GM23338 (cell line): Measurements from ENCODE around the gene DNAJC15. TPM values are rescaled to one million over a fixed set of nuclear protein-coding genes. Genes with fewer than 3 reads are reported as not detected.
A peak's percentile ranks its signal among the peaks of the same experiment; 100 is the strongest.

ENCODE experiments used
- ATAC-seq: fragments of 200-7000 bp; cut with Tn5 transposase; 3 replicates; pipeline ENCODE4 v1.9.1; 2020
- DNase-seq: peaks from one replicate; pipeline ENCODE4 v3.0.0-alpha.2; 2015; ENCODE audit warnings: low spot score
- H2AFZ ChIP-seq: fragments of 200-600 bp; sonication (generic); 2 replicates; pipeline ENCODE4 v1.8.0; 2016; ENCODE audit warnings: antibody characterized with exemption, mild to moderate bottlenecking, moderate library complexity
- H3F3A ChIP-seq: fragments of 200-600 bp; sonication (generic); replicated peaks from 2 replicates; pipeline ENCODE4 v1.8.0; 2017; ENCODE audit warnings: antibody characterized with exemption, mixed run types, low read depth
- H3K27ac ChIP-seq: fragments of 200-600 bp; sonication (generic); 2 replicates; pipeline ENCODE4 v1.6.1; 2016; ENCODE audit warnings: low read depth
- H3K27me3 ChIP-seq: fragments of 200-600 bp; sonication (generic); 2 replicates; pipeline ENCODE4 v1.8.0; 2016; ENCODE audit warnings: mild to moderate bottlenecking, mixed run types, moderate library complexity; ENCODE audit not compliant: insufficient read depth
- H3K36me3 ChIP-seq: fragments of 200-600 bp; sonication (generic); 2 replicates; pipeline ENCODE4 v1.8.0; 2016; ENCODE audit warnings: mild to moderate bottlenecking; ENCODE audit not compliant: insufficient read depth
- H3K4me1 ChIP-seq: fragments of 200-600 bp; sonication (generic); 2 replicates; pipeline ENCODE4 v1.8.0; 2016; ENCODE audit warnings: mild to moderate bottlenecking, moderate library complexity; ENCODE audit not compliant: insufficient read depth
- H3K4me2 ChIP-seq: fragments of 200-600 bp; sonication (generic); 2 replicates; pipeline ENCODE4 v1.7.1; 2017; ENCODE audit warnings: mixed run types
- H3K4me3 ChIP-seq: fragments of 200-600 bp; sonication (generic); 2 replicates; pipeline ENCODE4 v1.6.1; 2016; ENCODE audit warnings: mixed run types
- H3K79me2 ChIP-seq: fragments of 200-600 bp; sonication (generic); replicated peaks from 2 replicates; pipeline ENCODE4 v1.8.0; 2017; ENCODE audit warnings: mild to moderate bottlenecking; ENCODE audit not compliant: insufficient read depth
- H3K9me2 ChIP-seq: fragments of 200-600 bp; sonication (generic); 2 replicates; pipeline ENCODE4 v1.8.0; 2017; ENCODE audit not compliant: insufficient read depth
- H4K20me1 ChIP-seq: fragments of 200-600 bp; sonication (generic); replicated peaks from 2 replicates; pipeline ENCODE4 v1.8.0; 2017; ENCODE audit warnings: mild to moderate bottlenecking; ENCODE audit not compliant: insufficient read depth
- H3K27ac Mint-ChIP-seq: 2 replicates; pipeline ENCODE4 v1.8.0; 2020; ENCODE audit warnings: inconsistent platforms, mild to moderate bottlenecking, moderate library complexity, mixed read lengths
- H3K27me3 Mint-ChIP-seq: 3 replicates; pipeline ENCODE4 v1.8.0; 2022; ENCODE audit warnings: low read depth, mild to moderate bottlenecking, moderate library complexity, mixed read lengths, inconsistent platforms; ENCODE audit not compliant: insufficient read depth, poor library complexity
- H3K36me3 Mint-ChIP-seq: 3 replicates; pipeline ENCODE4 v1.8.0; 2021; ENCODE audit warnings: low read depth, mild to moderate bottlenecking, inconsistent platforms, moderate library complexity, mixed read lengths
- H3K4me1 Mint-ChIP-seq: 3 replicates; pipeline ENCODE4 v1.8.0; 2020; ENCODE audit warnings: mild to moderate bottlenecking, inconsistent platforms, mixed read lengths
- H3K4me3 Mint-ChIP-seq: 3 replicates; pipeline ENCODE4 v1.8.0; 2021; ENCODE audit warnings: moderate library complexity, mild to moderate bottlenecking, inconsistent platforms, mixed read lengths
- H3K9me3 Mint-ChIP-seq: 3 replicates; pipeline ENCODE4 v1.8.0; 2020; ENCODE audit warnings: moderate library complexity, mild to moderate bottlenecking, inconsistent platforms, mixed read lengths
- CREB1 ChIP-seq: fragments of 250-450 bp; sonication (Bioruptor Pico); IDR thresholded peaks from 2 replicates; pipeline ENCODE4 v1.5.0; 2020; ENCODE audit warnings: low read depth, mild to moderate bottlenecking, moderate library complexity
- CTCF ChIP-seq, 2 experiments: fragments of 200-600 bp in 1 of 2; sonication (generic) in 1 of 2; conservative IDR thresholded peaks; 2 replicates each; pipeline versions ENCODE4 v1.5.1 to v1.6.1; 2016 to 2017; ENCODE audit warnings: antibody characterized with exemption in 2 of 2, low read depth in 2 of 2, mild to moderate bottlenecking in 2 of 2, moderate library complexity in 1 of 2
- ETS1 ChIP-seq: IDR thresholded peaks from 2 replicates; pipeline ENCODE4 v1.6.1; 2016; ENCODE audit warnings: antibody characterized with exemption
- EZH2 ChIP-seq: fragments of 200-600 bp; sonication (generic); IDR thresholded peaks from one replicate; pipeline ENCODE4 v1.8.0; 2017; ENCODE audit warnings: antibody characterized with exemption, mild to moderate bottlenecking, low read depth; ENCODE audit not compliant: unreplicated experiment
- EZH2phosphoT487 ChIP-seq: fragments of 200-600 bp; sonication (generic); IDR thresholded peaks from one replicate; pipeline ENCODE4 v1.8.1; 2018; ENCODE audit warnings: antibody characterized with exemption; ENCODE audit not compliant: unreplicated experiment
- JUNB ChIP-seq: IDR thresholded peaks from one replicate; pipeline ENCODE4 v1.6.1; 2016; ENCODE audit warnings: antibody characterized with exemption; ENCODE audit not compliant: unreplicated experiment
- NANOG ChIP-seq: IDR thresholded peaks from 2 replicates; pipeline ENCODE4 v1.6.1; 2016; ENCODE audit warnings: antibody characterized with exemption, borderline replicate concordance
- POLR2AphosphoS5 ChIP-seq: IDR thresholded peaks from 2 replicates; pipeline ENCODE4 v1.6.1; 2016; ENCODE audit warnings: antibody characterized with exemption, low read depth
- REST ChIP-seq: IDR thresholded peaks from one replicate; pipeline ENCODE4 v1.6.1; 2018; ENCODE audit warnings: antibody characterized with exemption; ENCODE audit not compliant: unreplicated experiment
- STAT1 ChIP-seq: IDR thresholded peaks from one replicate; pipeline ENCODE4 v1.6.1; 2016; ENCODE audit warnings: antibody characterized with exemption; ENCODE audit not compliant: unreplicated experiment
- ZNF114 ChIP-seq: fragments of 250-450 bp; sonication (Bioruptor Pico); IDR thresholded peaks from 2 replicates; pipeline ENCODE4 v1.5.0; 2020; ENCODE audit warnings: mild to moderate bottlenecking, moderate library complexity
- ZNF331 ChIP-seq: fragments of 250-450 bp; sonication (Bioruptor Pico); IDR thresholded peaks from 2 replicates; pipeline ENCODE4 v1.5.0; 2020; ENCODE audit warnings: low read depth, mild to moderate bottlenecking, moderate library complexity
- ZNF462 ChIP-seq: fragments of 250-450 bp; sonication (Bioruptor Pico); IDR thresholded peaks from 2 replicates; pipeline ENCODE4 v1.5.0; 2020; ENCODE audit warnings: mild to moderate bottlenecking, moderate library complexity
- long read RNA-seq: library from polyadenylated mRNA; unstranded; transcript quantifications from one replicate; pipeline ENCODE4 v2.0.0, GENCODE V29; 2020; ENCODE audit not compliant: unreplicated experiment
- polyA plus RNA-seq: library from polyadenylated mRNA; unstranded; fragments of >200 nt; fragmentation: Nextera tagmentation; extraction: Ambion mirVana; gene quantifications from 2 replicates; pipeline ENCODE4 v1.2.1, GENCODE V29; 2016
- total RNA-seq: library from RNA; depleted of rRNA; stranded (reverse); fragments of >200 nt; shearing (Covaris generic); gene quantifications from 2 replicates; pipeline ENCODE4 v1.2.3, GENCODE V29; 2014; rRNA removed

DNAJC15 gene
- total RNA-seq (5.6 and 11.4 TPM in 2 replicates), polyA plus RNA-seq (80.4 and 82.5 TPM in 2 replicates)
- long read RNA-seq, full-length matches to known transcripts, result 42 of 46 reads
- long read RNA-seq, partial matches to known transcripts, result 0 of 46 reads
- long read RNA-seq, other reads (novel, unspliced or antisense), result 4 of 46 reads

- Histone ChIP-seq H3K4me2 (peak within 1 kb of the TSS; percentile 96), H3K9me2 (no peaks in the 10 kb centered on the region), H3K79me2 (peaks cover 39% of the 10 kb centered on the region), H3K27me3 (no peaks in the 10 kb centered on the region), H3K27ac (0 out of 2 replicates have a peak within 1 kb of the TSS, but pooled peaks have one; percentile 28), H3K4me3 (peak within 1 kb of the TSS; percentile 88), H4K20me1 (0 out of 2 replicates have a peak, but pooled peaks cover 4% of the 10 kb centered on the region), H2AFZ (peak within 1 kb of the TSS; percentile 99), H3K4me1 (peaks cover 14% of the 10 kb centered on the region), H3K36me3 (no peaks in the 10 kb centered on the region), H3F3A (no peaks in the 10 kb centered on the region)
- Mint-ChIP-seq H3K4me1 (peaks cover 7% of the 10 kb centered on the region), H3K4me3 (peak within 1 kb of the TSS; percentile 97), H3K9me3 (peaks cover 6% of the 10 kb centered on the region; the same call in 2 of the 3 replicates), H3K36me3 (peaks cover 8% of the 10 kb centered on the region; the same call in 2 of the 3 replicates), H3K27me3 (peaks cover 12% of the 10 kb centered on the region), H3K27ac (peak within 1 kb of the TSS; percentile 87)
- ATAC-seq (peak; percentile 87), DNase-seq (peak; percentile 91)
- TF ChIP-seq REST (no peak), POLR2AphosphoS5 (peak; percentile 74), EZH2 (no peak), ZNF331 (CRISPR knock-in tag) (no peak), NANOG (no peak), EZH2phosphoT487 (no peak), ZNF462 (CRISPR knock-in tag) (no peak), ETS1 (0 out of 2 replicates have a peak, but pooled peaks have one; percentile 26), ZNF114 (peak; percentile 78; the same call in 1 of the 2 replicates), CREB1 (CRISPR knock-in tag) (peak; percentile 69), STAT1 (no peak), CTCF (conservative IDR thresholded peaks at IDR 0.05; ENCODE audit: low read depth in 2 of 2) (peak in 1 of 2 experiments; percentile 18; a peak in 1 of 4 replicates), JUNB (no peak)
Observed at GRCh38 chr13:43023289-43023963, at the start of gene DNAJC15. DNAJC15 (plus strand) TSS chr13:43023586; CDS start chr13:43023627, 41 bp downstream.
